GM23338 (cell line): Measurements from ENCODE around the gene FBXO41.

Experiments
- CREB1 ChIP-seq: fragments of 250-450 bp; sonication (Bioruptor Pico); IDR thresholded peaks from 2 replicates; pipeline ENCODE4 v1.5.0; 2020; ENCODE audit warnings: low read depth, mild to moderate bottlenecking, moderate library complexity
- EZH2 ChIP-seq: fragments of 200-600 bp; sonication (generic); IDR thresholded peaks from one replicate; pipeline ENCODE4 v1.8.0; 2017; ENCODE audit warnings: antibody characterized with exemption, mild to moderate bottlenecking, low read depth; ENCODE audit not compliant: unreplicated experiment
- EZH2phosphoT487 ChIP-seq: fragments of 200-600 bp; sonication (generic); IDR thresholded peaks from one replicate; pipeline ENCODE4 v1.8.1; 2018; ENCODE audit warnings: antibody characterized with exemption; ENCODE audit not compliant: unreplicated experiment
- JUNB ChIP-seq: IDR thresholded peaks from one replicate; pipeline ENCODE4 v1.6.1; 2016; ENCODE audit warnings: antibody characterized with exemption; ENCODE audit not compliant: unreplicated experiment
- NANOG ChIP-seq: IDR thresholded peaks from 2 replicates; pipeline ENCODE4 v1.6.1; 2016; ENCODE audit warnings: antibody characterized with exemption, borderline replicate concordance
- POLR2AphosphoS5 ChIP-seq: IDR thresholded peaks from 2 replicates; pipeline ENCODE4 v1.6.1; 2016; ENCODE audit warnings: antibody characterized with exemption, low read depth
- STAT1 ChIP-seq: IDR thresholded peaks from one replicate; pipeline ENCODE4 v1.6.1; 2016; ENCODE audit warnings: antibody characterized with exemption; ENCODE audit not compliant: unreplicated experiment
- ZNF114 ChIP-seq: fragments of 250-450 bp; sonication (Bioruptor Pico); IDR thresholded peaks from 2 replicates; pipeline ENCODE4 v1.5.0; 2020; ENCODE audit warnings: mild to moderate bottlenecking, moderate library complexity
- ZNF331 ChIP-seq: fragments of 250-450 bp; sonication (Bioruptor Pico); IDR thresholded peaks from 2 replicates; pipeline ENCODE4 v1.5.0; 2020; ENCODE audit warnings: low read depth, mild to moderate bottlenecking, moderate library complexity
- TF ChIP-seq, protein P1 (sequence below), 2 experiments: fragments of 200-600 bp in 1 of 2; sonication (generic) in 1 of 2; conservative IDR thresholded peaks; 2 replicates each; pipeline versions ENCODE4 v1.5.1 to v1.6.1; 2016 to 2017; ENCODE audit warnings: antibody characterized with exemption in 2 of 2, low read depth in 2 of 2, mild to moderate bottlenecking in 2 of 2, moderate library complexity in 1 of 2
- TF ChIP-seq, protein P2 (sequence below): IDR thresholded peaks from one replicate; pipeline ENCODE4 v1.6.1; 2018; ENCODE audit warnings: antibody characterized with exemption; ENCODE audit not compliant: unreplicated experiment
- TF ChIP-seq, protein P3 (sequence below): IDR thresholded peaks from 2 replicates; pipeline ENCODE4 v1.6.1; 2016; ENCODE audit warnings: antibody characterized with exemption
- TF ChIP-seq, protein P4 (sequence below): fragments of 250-450 bp; sonication (Bioruptor Pico); IDR thresholded peaks from 2 replicates; pipeline ENCODE4 v1.5.0; 2020; ENCODE audit warnings: mild to moderate bottlenecking, moderate library complexity

DNA sequence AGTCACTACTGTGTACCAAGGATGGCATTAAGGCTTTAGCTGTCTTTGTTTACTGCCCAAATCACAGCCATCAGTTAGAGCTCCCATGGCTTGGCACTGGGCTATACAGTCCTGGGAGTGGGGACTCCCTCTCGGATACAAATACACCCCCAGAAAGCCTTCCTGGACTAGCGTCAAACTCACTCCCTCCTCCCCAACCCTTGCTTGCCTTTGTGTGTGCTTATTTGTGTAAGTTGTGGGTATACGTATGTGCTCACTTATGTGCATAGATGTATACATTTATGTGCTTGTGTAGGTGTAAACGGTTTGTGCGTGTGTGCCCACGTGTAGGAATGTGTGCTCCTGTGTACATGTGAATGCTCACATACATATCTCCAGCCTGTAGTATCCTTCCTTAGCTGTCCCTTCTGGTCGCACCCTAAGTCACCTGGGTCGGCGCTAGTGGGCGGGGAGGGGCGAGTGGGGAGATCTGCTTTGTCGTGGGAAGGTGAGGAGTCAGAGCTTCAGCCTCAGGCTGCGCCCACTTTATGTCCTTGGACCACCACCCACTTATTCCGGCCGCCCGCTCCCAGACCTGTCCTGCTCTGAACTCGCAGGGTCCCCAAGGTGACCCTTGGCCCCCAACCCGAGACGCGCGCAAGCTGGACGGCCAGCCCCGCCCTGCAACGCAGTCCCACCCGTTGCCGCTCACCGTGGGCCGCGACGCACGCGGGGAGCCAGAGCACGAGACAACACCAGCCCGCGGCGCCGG lies 51.7 kb downstream of the FBXO41 start:
- no peak for TF ChIP-seq POLR2AphosphoS5
- TF ChIP-seq EZH2 = no peak
- TF ChIP-seq, protein P1, sequence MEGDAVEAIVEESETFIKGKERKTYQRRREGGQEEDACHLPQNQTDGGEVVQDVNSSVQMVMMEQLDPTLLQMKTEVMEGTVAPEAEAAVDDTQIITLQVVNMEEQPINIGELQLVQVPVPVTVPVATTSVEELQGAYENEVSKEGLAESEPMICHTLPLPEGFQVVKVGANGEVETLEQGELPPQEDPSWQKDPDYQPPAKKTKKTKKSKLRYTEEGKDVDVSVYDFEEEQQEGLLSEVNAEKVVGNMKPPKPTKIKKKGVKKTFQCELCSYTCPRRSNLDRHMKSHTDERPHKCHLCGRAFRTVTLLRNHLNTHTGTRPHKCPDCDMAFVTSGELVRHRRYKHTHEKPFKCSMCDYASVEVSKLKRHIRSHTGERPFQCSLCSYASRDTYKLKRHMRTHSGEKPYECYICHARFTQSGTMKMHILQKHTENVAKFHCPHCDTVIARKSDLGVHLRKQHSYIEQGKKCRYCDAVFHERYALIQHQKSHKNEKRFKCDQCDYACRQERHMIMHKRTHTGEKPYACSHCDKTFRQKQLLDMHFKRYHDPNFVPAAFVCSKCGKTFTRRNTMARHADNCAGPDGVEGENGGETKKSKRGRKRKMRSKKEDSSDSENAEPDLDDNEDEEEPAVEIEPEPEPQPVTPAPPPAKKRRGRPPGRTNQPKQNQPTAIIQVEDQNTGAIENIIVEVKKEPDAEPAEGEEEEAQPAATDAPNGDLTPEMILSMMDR (conservative IDR thresholded peaks at IDR 0.05; ENCODE audit: low read depth in 2 of 2) = 0 out of 4 replicates have a peak, but pooled peaks of 1 of the 2 experiments have one; percentile 10
- TF ChIP-seq CREB1 (CRISPR knock-in tag) = no peak
- TF ChIP-seq ZNF331 = no peak
- TF ChIP-seq, protein P2, sequence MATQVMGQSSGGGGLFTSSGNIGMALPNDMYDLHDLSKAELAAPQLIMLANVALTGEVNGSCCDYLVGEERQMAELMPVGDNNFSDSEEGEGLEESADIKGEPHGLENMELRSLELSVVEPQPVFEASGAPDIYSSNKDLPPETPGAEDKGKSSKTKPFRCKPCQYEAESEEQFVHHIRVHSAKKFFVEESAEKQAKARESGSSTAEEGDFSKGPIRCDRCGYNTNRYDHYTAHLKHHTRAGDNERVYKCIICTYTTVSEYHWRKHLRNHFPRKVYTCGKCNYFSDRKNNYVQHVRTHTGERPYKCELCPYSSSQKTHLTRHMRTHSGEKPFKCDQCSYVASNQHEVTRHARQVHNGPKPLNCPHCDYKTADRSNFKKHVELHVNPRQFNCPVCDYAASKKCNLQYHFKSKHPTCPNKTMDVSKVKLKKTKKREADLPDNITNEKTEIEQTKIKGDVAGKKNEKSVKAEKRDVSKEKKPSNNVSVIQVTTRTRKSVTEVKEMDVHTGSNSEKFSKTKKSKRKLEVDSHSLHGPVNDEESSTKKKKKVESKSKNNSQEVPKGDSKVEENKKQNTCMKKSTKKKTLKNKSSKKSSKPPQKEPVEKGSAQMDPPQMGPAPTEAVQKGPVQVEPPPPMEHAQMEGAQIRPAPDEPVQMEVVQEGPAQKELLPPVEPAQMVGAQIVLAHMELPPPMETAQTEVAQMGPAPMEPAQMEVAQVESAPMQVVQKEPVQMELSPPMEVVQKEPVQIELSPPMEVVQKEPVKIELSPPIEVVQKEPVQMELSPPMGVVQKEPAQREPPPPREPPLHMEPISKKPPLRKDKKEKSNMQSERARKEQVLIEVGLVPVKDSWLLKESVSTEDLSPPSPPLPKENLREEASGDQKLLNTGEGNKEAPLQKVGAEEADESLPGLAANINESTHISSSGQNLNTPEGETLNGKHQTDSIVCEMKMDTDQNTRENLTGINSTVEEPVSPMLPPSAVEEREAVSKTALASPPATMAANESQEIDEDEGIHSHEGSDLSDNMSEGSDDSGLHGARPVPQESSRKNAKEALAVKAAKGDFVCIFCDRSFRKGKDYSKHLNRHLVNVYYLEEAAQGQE = no peak
- TF ChIP-seq EZH2phosphoT487 = no peak
- no peak for TF ChIP-seq ZNF114
- TF ChIP-seq JUNB = no peak
- TF ChIP-seq NANOG = no peak
- TF ChIP-seq, protein P3, sequence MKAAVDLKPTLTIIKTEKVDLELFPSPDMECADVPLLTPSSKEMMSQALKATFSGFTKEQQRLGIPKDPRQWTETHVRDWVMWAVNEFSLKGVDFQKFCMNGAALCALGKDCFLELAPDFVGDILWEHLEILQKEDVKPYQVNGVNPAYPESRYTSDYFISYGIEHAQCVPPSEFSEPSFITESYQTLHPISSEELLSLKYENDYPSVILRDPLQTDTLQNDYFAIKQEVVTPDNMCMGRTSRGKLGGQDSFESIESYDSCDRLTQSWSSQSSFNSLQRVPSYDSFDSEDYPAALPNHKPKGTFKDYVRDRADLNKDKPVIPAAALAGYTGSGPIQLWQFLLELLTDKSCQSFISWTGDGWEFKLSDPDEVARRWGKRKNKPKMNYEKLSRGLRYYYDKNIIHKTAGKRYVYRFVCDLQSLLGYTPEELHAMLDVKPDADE = no peak
- TF ChIP-seq STAT1 = no peak
- TF ChIP-seq, protein P4, sequence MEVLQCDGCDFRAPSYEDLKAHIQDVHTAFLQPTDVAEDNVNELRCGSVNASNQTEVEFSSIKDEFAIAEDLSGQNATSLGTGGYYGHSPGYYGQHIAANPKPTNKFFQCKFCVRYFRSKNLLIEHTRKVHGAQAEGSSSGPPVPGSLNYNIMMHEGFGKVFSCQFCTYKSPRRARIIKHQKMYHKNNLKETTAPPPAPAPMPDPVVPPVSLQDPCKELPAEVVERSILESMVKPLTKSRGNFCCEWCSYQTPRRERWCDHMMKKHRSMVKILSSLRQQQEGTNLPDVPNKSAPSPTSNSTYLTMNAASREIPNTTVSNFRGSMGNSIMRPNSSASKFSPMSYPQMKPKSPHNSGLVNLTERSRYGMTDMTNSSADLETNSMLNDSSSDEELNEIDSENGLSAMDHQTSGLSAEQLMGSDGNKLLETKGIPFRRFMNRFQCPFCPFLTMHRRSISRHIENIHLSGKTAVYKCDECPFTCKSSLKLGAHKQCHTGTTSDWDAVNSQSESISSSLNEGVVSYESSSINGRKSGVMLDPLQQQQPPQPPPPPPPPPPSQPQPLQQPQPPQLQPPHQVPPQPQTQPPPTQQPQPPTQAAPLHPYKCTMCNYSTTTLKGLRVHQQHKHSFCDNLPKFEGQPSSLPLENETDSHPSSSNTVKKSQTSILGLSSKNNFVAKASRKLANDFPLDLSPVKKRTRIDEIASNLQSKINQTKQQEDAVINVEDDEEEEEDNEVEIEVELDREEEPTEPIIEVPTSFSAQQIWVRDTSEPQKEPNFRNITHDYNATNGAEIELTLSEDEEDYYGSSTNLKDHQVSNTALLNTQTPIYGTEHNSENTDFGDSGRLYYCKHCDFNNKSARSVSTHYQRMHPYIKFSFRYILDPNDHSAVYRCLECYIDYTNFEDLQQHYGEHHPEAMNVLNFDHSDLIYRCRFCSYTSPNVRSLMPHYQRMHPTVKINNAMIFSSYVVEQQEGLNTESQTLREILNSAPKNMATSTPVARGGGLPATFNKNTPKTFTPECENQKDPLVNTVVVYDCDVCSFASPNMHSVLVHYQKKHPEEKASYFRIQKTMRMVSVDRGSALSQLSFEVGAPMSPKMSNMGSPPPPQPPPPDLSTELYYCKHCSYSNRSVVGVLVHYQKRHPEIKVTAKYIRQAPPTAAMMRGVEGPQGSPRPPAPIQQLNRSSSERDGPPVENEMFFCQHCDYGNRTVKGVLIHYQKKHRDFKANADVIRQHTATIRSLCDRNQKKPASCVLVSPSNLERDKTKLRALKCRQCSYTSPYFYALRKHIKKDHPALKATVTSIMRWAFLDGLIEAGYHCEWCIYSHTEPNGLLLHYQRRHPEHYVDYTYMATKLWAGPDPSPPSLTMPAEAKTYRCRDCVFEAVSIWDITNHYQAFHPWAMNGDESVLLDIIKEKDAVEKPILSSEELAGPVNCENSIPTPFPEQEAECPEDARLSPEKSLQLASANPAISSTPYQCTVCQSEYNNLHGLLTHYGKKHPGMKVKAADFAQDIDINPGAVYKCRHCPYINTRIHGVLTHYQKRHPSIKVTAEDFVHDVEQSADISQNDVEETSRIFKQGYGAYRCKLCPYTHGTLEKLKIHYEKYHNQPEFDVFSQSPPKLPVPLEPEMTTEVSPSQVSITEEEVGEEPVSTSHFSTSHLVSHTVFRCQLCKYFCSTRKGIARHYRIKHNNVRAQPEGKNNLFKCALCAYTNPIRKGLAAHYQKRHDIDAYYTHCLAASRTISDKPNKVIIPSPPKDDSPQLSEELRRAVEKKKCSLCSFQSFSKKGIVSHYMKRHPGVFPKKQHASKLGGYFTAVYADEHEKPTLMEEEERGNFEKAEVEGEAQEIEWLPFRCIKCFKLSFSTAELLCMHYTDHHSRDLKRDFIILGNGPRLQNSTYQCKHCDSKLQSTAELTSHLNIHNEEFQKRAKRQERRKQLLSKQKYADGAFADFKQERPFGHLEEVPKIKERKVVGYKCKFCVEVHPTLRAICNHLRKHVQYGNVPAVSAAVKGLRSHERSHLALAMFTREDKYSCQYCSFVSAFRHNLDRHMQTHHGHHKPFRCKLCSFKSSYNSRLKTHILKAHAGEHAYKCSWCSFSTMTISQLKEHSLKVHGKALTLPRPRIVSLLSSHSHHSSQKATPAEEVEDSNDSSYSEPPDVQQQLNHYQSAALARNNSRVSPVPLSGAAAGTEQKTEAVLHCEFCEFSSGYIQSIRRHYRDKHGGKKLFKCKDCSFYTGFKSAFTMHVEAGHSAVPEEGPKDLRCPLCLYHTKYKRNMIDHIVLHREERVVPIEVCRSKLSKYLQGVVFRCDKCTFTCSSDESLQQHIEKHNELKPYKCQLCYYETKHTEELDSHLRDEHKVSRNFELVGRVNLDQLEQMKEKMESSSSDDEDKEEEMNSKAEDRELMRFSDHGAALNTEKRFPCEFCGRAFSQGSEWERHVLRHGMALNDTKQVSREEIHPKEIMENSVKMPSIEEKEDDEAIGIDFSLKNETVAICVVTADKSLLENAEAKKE (CRISPR knock-in tag) = no peak
